Activated gamma-delta T cell treated with Interleukin-2 at 50 U/mL for 16 hours (primary cell): ENCODE data around the gene SLCO4A1.
A peak's percentile ranks its signal among the peaks of the same experiment; 100 is the strongest.
"Not testable (repeated sequence)": the region's sequence is repeated elsewhere in the genome, so short reads cannot be mapped to it uniquely, and the experiment has no call there.

Experiments
- DNase-seq: peaks from one replicate; pipeline ENCODE4 v3.0.0-alpha.2; 2020

SLCO4A1 gene

DNA sequence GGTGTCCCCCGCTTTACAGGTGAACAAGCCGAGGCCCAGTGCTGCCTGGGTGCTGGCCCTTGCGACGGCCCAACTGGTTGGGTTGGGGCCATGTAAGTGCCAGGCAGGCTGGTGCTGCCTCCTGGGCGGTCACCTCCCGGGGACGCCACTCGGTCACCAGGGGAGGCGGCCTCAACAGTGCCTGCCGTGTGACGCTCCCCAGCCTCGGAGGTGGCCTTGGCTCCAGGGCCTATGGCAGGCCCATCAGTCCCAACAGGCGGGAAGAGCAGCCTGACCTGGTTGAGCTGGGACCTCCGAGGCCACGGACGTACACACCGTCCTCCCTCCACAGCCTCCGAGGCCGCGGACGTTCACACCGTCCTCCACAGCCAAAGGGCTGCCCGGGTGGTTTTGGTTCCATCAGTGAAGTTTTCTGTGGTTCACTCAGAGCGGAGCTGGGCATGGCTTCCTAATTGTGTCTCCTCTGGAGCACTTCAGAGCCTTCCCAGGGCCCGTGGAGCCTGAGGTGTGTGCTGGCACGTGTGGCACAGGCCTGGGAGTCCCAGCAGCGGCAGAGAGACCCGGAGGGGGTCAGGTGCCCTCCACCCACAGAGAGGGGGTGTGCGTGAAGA lies 19.3 kb upstream of the SLCO4A1 start:
- DNase-seq: no peak

DNA sequence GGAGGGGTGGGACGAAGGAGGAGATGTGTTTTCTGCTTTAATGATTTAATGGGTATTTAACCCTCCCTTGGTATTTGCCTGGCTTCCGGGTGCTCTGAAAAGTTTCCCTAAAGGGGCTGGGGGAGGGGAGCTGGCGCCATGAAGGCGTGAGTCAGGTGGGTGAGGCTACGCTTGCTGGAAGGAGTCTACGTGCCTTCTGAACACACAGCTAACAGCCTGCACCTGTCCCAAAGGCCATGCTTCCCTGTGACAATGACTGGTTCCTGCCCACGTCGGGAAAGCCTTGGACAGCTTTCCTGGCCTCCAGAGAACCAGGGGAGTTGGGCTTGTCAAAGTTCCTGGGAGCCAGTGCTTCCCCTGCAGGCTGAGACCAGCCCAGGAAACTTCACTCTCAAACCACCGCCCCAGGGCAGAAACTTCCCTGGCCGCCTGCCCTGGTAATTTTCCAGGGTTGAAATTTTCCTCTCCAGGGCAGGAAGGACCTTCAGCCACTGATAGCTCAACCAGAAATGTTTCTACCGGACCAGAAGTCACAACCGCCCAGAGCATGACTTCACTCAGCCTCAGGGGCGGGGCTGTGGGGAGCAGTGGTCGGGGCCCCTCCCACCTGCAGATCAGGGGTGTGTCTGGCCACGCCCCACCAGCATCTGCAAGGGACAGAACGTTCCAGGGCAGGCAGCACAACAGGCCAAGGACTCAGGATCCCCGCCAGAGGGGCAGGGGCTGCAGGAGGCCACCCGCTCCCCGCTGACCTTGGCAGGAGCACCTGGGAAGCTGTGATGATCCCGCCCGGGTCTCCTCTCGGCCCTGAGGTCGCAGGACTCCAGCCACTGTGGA lies 18.6 kb upstream of the SLCO4A1 start:
- peak; percentile 81 for DNase-seq

DNA sequence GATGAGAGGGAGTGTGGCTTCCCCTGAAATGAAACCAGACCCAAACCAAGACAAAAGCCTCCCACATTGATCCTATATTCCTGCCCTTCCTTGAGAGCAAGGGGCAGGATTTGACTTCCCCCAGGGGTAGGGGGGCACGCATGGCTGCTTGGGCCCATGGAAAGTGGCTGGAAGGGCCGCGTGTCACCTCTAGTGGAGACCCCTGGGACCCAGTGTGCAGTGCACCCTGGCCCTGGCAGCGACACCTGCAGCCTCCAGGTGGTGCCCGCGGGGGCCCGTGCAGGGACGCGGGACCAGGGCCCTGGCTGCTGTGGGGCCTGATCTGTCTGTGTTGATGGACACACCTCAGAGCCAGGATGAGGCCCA lies 18.0 kb upstream of the SLCO4A1 start:
- no peak for DNase-seq

DNA sequence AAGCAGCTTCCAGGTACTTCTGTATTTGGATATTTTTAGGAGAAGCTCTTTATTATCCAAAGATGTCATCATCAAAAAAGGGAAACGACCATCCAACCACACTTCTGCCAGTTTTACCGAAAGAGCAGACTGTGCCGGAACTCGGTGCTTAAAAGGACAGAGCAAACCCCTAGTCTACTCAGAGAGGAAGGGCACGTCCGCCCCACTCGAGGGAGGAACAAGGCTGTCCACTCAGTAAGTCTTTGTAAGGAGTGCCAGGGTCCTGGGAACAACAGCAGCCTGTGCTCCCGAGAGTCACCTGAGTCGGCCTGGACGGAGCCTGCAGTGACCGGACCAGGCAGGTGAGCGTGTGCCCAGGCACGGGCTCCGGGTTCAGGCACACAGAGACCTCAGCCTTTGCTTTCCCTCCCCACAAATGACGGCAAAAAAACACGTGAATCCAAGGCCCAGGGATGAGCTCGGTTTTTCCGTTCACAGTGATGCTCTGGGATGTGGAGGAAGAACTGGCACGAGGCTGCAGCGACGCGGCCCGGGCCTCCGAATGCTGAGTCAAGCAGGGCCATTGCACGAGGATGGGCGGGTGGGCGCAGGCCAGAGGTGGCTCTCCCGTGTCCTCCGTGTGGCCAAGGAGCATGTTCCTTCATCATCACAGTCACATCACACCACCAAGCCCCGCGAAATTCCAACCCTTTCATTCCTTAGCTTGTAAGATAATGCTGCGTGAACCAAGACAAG lies 17.4 kb upstream of the SLCO4A1 start:
- DNase-seq: no peak

DNA sequence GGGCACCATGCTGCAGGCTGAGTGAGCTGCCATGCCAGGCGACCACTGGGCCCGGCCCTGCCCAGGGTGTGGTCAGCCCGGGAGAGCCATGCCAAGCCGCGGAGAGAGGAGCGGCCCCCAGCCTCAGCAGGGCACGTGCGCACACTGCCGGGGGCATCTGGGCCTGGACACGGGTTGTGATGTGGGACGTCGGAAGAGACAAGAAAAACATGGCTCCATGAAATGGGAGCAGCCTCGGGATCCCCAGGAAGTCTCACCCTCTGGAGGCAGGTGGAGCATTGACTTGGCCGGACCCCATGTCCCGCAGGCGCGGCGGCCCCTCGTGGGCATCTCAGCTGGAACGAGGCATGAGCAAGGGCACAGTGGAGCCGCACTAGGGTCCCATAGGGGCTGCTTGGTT lies 16.8 kb upstream of the SLCO4A1 start:
- DNase-seq: no peak

DNA sequence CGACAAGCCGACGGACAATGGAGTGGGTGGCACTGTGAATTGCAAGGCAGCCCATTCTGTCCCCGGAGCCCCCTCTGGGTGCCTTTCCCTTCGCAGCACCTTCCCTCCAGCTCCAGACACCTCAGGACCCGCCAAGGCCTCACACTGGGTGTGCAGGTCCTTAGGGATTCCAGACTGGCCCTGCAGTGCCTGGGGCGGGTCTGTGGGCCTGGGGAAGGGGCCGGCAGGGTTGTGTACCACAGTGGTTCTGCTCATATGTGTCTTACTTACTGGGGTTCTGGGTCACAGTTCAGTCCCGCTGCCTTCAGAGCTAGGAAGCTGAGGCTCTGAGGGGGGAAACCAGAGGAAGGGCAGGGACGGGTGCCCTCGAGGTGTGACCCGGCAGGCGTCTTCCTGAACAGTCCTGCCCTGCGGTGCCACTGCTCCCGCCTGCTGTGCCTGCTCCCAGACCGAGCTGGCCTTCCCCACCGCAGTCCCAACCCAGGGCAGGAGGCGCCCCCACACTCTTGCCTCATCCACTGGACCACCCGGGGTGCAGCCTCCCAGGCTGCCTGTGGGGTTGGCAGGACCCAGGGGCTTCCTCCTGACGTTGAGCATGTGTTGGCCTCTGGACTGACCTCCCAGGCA lies 16.3 kb upstream of the SLCO4A1 start:
- no peak for DNase-seq

DNA sequence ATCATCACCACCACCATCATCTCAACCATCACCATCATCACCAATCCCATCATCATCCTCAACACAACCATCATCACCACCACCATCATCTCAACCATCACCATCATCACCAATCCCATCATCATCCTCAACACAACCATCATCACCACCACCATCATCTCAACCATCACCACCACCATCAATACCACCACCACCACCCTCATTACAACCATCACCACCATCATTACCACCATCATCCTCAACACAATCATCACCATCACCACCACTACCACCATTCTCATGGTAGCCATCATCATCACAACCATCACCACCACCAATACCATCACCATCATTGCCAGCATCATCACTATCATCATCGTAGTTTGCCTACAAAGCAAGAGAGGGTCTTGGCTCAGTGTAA lies 14.9 kb upstream of the SLCO4A1 start:
- not testable (repeated sequence) for DNase-seq

DNA sequence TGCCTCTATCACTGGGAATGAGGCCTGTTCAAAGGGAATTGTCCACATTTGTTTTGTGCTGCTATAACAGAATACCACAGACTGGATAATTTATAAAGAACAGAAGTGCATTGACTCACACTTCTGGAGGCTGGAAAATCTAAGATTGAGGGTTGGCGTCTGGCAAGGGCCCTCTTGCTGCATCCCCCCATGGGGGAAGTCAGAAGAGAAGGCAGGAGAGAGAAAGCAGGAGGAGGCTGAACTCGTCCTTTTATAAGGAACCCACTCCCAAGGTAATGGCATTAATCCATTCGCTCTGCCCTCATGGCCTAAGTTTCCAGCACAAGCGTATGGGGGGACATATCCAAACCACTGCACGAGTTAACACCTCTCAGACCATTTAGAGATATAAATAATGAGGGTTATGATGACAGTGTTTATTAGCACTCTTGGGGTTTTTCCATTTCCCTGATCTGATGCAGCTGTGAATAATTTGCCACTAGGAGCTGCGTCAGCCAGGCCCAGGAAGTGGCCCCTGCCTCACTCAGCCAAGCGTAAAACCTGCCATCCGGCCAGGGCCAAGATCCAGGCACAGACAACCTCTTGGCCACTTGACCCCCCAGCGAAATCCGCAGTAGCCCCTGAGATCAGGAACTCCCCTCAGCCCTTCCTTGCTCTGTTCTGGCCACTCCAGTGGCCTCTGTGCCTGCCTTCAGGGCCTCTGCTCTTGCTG lies 14.2 kb upstream of the SLCO4A1 start:
- no peak for DNase-seq

DNA sequence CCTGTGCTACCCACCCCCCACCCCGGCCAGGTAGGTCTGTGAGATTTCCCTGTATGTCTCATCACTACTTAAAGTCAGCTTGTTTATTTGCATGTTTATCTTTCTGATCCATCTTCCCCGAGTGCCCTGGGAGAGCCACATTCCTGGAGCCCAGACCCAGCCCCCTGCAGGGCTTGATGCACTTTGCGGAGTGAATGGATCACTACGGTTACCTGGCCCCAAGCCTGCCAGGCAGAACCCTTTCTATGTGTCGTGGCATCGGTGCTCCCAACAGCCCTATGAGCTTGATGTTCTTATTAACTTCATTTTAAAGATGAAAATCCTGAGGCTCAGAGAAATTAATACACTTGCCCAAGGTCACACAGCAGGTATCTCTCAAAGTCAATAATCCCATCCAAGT lies 13.6 kb upstream of the SLCO4A1 start:
- DNase-seq: no peak

DNA sequence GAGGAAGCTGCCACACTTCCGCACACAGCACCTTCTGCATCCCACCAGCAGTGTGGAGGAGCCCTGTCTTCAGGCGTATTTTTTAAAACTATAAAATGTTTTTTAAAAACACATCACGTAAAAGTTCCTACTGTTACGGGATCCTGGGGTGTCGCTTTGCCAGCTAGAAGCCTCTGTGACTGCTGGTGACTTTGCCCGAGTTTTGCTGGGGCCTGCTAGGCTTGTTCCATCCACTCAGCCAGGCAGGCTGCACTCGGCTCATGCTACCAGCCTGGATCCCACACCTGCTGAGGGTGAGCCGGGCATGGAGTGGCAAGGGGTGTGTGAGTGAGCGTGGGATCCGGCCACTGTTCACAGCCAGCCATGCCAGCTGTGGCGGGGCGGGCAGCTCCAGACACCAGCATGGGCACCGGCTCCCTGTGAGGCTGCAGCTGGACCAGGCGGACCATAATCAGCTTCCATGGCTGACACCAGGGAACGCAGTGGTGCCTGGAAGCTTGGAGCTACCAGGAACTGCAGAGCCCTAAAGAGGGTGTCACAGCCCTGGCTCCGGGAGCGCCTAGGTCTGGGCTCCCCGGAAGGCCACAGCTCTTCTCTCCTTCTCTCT lies 12.3 kb upstream of the SLCO4A1 start:
- no peak for DNase-seq

DNA sequence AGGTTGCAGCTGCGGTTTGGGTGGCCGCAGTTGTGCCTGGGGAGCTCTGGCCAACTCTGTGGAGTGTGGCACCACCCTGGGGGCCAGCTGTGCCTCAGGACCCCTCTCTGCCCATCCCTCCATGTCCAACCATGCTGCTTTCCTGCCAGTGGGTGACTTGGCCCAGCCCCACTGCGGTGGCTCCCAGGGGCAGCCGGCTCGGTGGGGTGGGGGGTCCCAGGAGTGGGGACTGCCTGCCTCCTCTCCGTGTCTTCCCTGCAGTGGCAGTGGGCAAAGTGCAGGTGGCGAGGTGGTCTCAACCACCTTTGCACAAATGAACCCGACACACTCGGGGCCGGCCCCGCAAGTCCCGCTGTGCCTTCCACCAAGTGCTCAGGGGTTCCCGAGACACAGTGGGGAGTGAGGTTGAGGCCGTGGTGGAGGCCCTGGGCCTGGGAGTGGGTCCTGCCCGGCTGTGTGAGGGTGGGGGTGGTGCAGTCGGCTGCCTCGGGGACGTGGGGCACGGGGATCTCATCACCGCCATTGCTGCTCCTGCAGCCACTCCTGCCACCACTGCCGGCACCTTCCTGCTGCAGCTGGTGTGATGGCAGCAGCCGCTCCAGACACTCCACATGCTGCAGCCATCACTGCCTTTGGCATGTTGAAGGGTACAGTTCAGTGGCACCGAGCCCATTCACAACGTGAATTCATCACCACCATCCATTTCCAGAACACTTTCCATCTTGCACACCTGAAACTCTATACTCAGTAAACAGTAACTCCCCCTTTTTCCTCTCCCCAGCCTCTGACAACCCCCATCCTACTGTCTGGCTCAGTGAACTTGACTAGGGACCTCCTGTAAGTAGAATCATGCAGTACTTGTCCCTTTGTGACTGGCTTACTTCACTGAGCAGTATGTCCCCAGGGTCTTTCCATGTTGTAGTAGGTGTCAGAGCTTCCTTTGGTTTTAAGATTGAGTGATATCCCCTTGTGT lies 10.7 kb upstream of the SLCO4A1 start:
- DNase-seq: no peak

DNA sequence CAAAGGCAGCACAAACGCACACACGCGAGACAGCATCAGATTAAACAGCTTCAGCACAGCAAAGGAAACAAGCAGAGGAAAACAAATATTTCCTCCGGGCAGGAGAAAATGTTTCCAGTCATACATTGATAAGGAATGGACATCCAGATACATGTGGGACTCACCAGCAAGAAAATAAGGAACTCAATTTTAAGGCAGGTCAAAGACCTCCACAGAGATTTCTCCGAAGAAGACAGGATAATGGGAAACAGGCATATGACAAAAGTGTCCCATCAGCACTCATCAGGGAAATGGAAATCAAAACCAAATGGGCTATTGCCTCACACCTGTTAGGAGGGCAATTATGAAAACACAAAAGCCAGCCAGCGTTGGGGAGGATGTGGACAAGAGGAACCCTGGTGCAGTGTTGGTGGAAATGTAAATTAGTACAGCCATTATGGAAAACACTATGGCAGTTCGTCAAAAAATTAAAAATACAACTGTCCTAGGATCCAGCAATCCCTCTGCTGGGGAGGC lies 9.7 kb upstream of the SLCO4A1 start:
- DNase-seq: no peak

DNA sequence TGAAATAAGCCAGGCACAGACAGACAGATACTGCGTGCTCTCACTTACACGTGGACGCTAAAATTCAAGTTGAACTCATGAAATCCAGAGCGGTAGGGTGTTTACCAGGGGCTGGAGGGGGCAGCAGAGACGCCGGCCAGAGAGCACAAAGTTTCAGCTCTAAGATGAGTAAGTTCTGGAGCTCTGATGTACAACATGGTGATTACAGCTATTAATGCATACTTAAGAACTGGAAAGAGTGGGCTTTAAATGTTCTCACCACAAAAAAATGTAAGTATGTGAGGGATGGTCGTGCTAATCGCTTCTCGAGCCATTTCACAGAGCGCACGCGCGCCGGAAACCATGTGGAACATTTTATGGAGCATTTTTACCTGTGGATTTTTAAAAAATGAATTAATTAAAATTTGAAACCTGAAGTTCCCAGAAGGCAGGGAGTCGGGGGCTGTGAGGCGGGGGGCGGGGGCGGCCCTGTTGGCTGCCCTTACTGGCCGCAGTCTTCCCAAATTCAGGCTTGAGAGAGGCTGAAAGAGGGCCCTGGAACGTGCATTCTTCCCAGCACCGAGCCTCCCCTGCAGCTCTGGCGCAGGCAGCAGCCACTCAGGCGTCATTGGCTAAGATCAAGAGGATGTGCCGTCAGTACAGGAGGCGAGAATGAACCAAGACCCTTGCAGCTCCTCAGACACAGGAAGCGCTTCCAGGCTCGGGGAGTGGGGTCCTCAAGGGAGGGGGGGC lies 8.5 kb upstream of the SLCO4A1 start:
- DNase-seq: no peak

DNA sequence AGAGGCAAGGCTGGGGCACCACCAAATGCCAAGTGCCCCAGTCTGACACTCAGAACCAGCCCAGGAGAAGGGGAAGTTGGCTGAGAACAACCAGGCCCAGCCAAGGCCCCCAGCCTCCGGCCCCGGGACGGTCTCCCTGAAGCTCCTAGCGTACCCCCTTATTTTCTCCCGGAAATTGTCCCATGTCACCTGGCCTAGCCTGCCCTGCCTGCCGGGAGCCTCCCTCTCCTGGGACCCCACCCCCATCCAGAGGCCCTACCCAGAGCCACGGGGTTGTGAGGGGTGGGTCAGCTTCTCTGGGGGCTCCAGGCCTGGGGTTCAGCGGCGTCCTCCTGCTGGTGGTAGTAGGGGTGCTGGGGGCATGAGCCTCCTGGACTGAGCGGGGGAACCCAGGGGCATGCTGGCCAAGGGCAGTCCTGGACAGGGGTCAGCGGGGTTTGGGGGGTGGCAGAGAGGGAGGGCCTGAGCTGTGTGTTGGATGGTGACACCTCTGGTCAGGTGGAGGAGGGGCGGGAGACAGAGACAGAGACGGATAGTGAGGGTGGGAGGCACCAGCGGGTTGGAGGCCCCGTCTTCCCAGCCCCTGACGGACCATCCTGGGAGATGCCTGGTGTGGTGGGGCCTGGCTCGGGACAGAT lies 7.9 kb upstream of the SLCO4A1 start:
- no peak for DNase-seq

DNA sequence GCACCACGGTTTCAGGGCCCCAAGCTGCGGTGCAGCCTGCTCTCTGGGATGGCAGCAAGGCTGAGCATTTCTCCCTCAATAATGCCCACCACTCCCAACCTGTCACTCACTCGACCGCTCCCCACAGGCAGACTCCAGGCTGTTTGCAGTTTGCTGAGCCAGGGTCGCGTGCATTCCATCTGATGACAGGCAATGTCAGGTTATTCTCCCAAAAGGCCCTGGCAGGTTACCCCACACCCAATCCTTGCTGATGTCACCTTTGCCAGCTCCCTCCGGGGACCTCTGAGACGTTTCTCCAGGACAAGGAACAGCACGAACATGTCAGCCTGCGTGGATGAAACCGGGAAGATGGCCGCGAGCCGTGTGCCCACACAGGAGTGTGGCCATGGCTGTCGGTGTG lies 7.1 kb upstream of the SLCO4A1 start:
- DNase-seq: no peak

DNA sequence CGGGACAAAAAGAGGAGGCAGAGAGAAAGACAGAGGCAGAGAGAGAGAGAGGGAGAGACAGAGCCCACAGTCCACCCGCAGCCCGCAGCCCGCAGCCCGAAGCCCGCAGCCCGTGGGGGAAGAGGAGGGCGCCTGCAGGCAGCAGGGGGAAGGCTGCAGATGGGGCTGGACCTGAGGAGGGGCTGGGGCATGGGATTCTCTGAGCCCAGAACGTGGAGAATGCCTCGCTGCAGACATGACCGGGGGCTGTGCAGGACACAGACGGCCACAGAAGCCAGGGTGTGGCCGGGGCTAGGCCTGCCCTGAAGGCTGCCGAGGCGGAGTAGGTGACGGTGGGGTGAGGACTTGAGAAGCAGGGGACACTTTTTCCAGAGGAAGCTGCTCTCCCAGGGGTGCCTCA lies 6.5 kb upstream of the SLCO4A1 start:
- no peak for DNase-seq

DNA sequence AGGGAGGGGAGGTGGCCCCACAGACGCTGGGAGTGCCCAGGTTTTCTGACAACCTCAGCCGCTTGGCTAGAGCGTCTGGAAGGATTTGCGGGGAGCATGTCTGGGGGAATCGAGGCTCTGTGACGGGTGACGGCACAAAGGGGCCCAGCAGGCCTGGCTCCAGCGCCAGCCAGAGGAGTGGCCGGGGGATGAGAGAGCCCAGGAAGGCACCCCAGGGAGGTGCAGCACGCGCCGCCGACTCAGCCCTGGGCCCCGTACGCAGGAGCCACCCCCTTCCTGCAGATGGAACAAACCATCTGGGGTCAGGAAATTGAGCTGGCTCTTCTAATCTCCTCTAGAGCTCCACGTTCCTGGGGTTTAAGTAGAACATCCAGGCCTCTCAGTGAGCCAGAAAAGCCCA lies 5.9 kb upstream of the SLCO4A1 start:
- DNase-seq: no peak

DNA sequence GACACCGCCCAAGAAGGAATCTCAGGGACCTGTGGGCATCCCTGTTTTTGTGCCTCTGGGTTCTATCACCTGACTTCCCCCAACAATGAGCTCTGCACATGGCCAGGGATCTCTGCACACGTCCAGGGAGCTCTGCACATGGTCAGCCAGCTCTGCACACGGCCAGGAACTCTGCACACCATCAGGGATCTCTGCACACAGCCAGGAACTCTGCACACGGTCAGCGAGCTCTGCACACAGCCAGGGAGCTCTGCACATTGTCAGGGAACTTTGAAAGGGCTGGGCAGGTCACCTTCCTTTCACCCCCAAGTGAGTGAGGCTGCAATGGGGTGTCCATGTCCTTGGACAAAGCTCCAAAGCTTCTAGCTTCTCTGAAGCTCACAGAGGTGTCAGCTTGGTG lies 5.2 kb upstream of the SLCO4A1 start:
- DNase-seq: no peak

DNA sequence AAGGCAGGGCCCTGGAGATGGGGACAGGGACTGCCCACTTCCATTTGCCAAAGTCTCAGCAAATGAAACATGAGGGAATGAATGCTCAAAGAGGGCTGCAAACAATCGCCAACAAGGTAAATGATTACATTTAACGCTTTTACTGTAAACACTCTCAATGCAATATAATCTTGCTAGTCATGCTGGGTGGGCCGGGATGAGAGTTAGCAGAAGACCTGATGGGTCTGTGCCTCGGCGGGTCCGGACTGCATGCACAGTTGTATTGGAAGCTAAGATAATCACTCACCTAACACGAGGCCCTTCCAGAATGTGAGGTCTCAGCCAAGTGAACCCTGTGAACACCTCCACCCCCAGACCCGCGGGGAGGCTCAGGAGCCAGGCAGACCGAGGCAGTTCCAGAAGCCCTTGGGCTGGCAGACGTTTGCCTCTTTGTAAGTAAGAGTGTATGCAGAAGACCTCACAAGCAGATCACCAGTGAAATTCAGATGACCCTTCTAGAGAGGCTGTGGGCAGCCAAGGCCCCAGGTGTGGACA lies 4.7 kb upstream of the SLCO4A1 start:
- no peak for DNase-seq
